ENCODE measurements around the gene STRIP2.

DNA sequence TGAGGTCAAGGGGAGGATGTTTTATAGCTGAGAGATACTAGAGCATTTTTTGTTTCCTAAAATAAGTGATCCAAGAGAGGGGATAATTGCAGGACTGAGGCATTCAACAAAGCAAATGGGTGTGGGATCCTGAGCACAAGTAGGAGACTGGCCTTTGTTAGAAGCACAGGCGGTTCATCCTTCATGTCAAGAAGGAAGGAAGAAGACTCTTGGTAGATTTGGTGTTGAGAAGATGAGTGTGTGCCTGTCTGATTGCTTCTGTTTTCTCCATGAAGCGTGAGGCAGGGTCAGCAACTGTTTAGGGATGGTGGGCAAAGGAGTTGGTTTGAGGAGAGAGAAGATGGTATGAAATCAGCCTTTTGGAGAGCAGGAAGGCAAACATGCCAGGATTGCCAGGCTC lies 27.6 kb downstream of the STRIP2 start:
- no peak for TF ChIP-seq POLR2A (IDR thresholded peaks at IDR 0.05)
- TF ChIP-seq, protein P1, sequence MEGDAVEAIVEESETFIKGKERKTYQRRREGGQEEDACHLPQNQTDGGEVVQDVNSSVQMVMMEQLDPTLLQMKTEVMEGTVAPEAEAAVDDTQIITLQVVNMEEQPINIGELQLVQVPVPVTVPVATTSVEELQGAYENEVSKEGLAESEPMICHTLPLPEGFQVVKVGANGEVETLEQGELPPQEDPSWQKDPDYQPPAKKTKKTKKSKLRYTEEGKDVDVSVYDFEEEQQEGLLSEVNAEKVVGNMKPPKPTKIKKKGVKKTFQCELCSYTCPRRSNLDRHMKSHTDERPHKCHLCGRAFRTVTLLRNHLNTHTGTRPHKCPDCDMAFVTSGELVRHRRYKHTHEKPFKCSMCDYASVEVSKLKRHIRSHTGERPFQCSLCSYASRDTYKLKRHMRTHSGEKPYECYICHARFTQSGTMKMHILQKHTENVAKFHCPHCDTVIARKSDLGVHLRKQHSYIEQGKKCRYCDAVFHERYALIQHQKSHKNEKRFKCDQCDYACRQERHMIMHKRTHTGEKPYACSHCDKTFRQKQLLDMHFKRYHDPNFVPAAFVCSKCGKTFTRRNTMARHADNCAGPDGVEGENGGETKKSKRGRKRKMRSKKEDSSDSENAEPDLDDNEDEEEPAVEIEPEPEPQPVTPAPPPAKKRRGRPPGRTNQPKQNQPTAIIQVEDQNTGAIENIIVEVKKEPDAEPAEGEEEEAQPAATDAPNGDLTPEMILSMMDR (IDR thresholded peaks at IDR 0.05) = no peak
